Measurements from ENCODE around the gene RTN4. TPM values are rescaled to one million over a fixed set of nuclear protein-coding genes. Genes with fewer than 3 reads are reported as not detected.

Gene RTN4
- polyA plus RNA-seq, 1 donor (not counting 4 experiments of a cell fraction or from before 2014, with no cell fraction given) = 406 TPM

DNA sequence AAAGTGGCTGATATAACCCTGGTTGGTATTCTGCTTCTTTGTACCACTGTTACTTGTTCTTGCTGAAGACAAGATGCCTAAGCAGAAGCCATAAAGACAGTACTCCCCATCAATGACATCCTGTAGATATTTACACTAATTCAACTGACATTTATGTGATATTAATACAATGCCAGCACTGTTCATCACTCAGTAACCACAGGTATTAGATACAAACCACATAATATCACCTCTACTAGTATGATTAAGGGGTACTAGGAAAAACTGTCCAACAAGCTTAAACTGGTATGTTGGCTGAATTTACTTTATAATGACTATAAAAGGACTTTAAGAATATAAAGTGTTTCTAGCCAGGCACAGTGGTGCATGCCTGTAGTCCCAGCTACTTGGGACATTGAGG is 65.8 kb downstream of the RTN4 start:
- TF ChIP-seq CTCF (optimal IDR thresholded peaks at IDR 0.05 in 1 of 3, IDR thresholded peaks at IDR 0.05 in 1 of 3, conservative IDR thresholded peaks at IDR 0.05 in 1 of 3; ENCODE audit: extremely low read depth in 1 of 3, insufficient read depth in 2 of 3, low read length in 3 of 3) (no peak), EZH2 (IDR thresholded peaks at IDR 0.05; ENCODE audit: low read length) (no peak)
- H3K27me3 ChIP-seq (ENCODE audit: control insufficient read depth, extremely low read depth, insufficient read depth, low read length) = no peaks in the 10 kb centered on the region
- H3K79me2 ChIP-seq (ENCODE audit: control insufficient read depth, insufficient read depth, low read length) = peaks cover 73% of the 10 kb centered on the region
- peaks cover 10% of the 10 kb centered on the region for H4K20me1 ChIP-seq (ENCODE audit: control insufficient read depth, extremely low read depth, insufficient read depth, low read length)
- no peak overlapping the region for H3K4me3 ChIP-seq (ENCODE audit: control insufficient read depth in 2 of 3, extremely low read depth in 1 of 3, insufficient read depth in 2 of 3, low read depth in 1 of 3, low read length in 3 of 3)
- dilution Hi-C loops (cut with MboI; ENCODE audit: extremely low pct_ligation_motif_present, low sequenced_read_pairs) = no loop called here
- H3K9ac ChIP-seq (ENCODE audit: control insufficient read depth, extremely low read depth, insufficient read depth, low read length) = no peak overlapping the region
- peak; percentile 72 for FAIRE-seq
- peaks cover 7 to 8% of the 10 kb centered on the region in 2 experiments for H3K36me3 ChIP-seq (ENCODE audit: control insufficient read depth in 2 of 2, extremely low read depth in 1 of 2, insufficient read depth in 2 of 2, low read length in 2 of 2)
- H3K9me3 ChIP-seq (ENCODE audit: control insufficient read depth, low read depth, low read length) = no peaks in the 10 kb centered on the region
- H3K4me1 ChIP-seq (ENCODE audit: control insufficient read depth, extremely low read depth, insufficient read depth, low read length) = peaks cover 54% of the 10 kb centered on the region
- no peak for DNase-seq (ENCODE audit: low read depth, low spot score)
- peak overlapping the region; percentile 65 for H3K4me2 ChIP-seq (ENCODE audit: control insufficient read depth, extremely low read depth, insufficient read depth, low read depth, low read length)
- H2AFZ ChIP-seq (ENCODE audit: control insufficient read depth, low read length) = no peak overlapping the region
- H3K27ac ChIP-seq (ENCODE audit: control insufficient read depth, insufficient read depth, low read length) = peak overlapping the region; percentile 68
- H3K9me1 ChIP-seq (ENCODE audit: control insufficient read depth, extremely low read depth, insufficient read depth, low read length) = peaks cover 2% of the 10 kb centered on the region

DNA sequence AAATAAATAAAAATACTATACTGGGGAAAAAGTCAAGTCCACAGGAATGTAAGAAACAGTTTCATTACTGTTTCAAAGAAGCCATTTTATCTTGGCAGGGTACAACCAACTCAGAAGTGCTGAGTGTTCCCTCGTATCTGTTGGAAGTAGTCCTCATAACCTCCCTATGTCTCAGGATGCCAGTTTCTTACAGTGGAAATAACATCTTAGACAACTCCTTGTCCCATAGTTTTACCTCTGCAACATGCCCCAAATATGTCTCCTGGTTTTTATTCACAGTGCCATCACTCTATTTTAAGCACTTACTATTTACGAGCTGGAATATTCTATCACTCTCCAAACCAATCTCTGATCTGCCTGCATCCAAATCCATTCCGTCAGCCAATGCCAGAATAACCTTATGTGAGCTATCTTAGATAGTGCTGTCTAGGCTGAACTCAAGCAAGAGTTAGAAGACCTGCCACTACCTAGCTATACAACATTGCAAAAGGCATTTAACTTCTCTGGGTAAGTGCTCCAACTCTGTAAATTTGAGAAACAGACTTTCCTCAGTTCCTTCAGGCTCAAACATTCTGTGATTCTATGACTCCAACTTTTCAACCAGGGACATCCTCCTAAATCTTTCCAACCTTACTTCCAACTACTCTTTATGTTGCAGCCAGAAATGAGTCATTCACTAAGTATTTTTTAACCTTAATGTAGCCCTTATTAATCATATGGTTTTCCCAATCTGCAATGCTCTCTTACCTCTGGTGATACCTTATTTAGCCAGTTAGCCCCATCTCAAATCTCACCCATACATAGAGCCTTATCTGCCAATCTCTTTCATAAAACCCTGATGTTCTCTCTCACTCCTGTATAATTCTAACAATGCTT is 66.7 kb downstream of the RTN4 start:
- FAIRE-seq (peak; percentile 88), DNase-seq (ENCODE audit: low read depth, low spot score) (no peak)
- dilution Hi-C loops (cut with MboI; ENCODE audit: extremely low pct_ligation_motif_present, low sequenced_read_pairs) = no loop called here
- peaks cover 73% of the 10 kb centered on the region for H3K79me2 ChIP-seq (ENCODE audit: control insufficient read depth, insufficient read depth, low read length)
- H3K27me3 ChIP-seq (ENCODE audit: control insufficient read depth, extremely low read depth, insufficient read depth, low read length) = no peaks in the 10 kb centered on the region
- no peak for TF ChIP-seq EZH2 (IDR thresholded peaks at IDR 0.05; ENCODE audit: low read length)
- no peak for TF ChIP-seq CTCF (optimal IDR thresholded peaks at IDR 0.05 in 1 of 3, IDR thresholded peaks at IDR 0.05 in 1 of 3, conservative IDR thresholded peaks at IDR 0.05 in 1 of 3; ENCODE audit: extremely low read depth in 1 of 3, insufficient read depth in 2 of 3, low read length in 3 of 3)
- peaks cover 11% of the 10 kb centered on the region for H4K20me1 ChIP-seq (ENCODE audit: control insufficient read depth, extremely low read depth, insufficient read depth, low read length)
- peaks cover 58% of the 10 kb centered on the region for H3K4me1 ChIP-seq (ENCODE audit: control insufficient read depth, extremely low read depth, insufficient read depth, low read length)
- no peak overlapping the region for H2AFZ ChIP-seq (ENCODE audit: control insufficient read depth, low read length)
- no peaks in the 10 kb centered on the region for H3K9me3 ChIP-seq (ENCODE audit: control insufficient read depth, low read depth, low read length)
- peaks cover 7 to 8% of the 10 kb centered on the region in 2 experiments for H3K36me3 ChIP-seq (ENCODE audit: control insufficient read depth in 2 of 2, extremely low read depth in 1 of 2, insufficient read depth in 2 of 2, low read length in 2 of 2)
- H3K4me2 ChIP-seq (ENCODE audit: control insufficient read depth, extremely low read depth, insufficient read depth, low read depth, low read length) = peak overlapping the region; percentile 65
- H3K27ac ChIP-seq (ENCODE audit: control insufficient read depth, insufficient read depth, low read length) = peak overlapping the region; percentile 53
- peak overlapping the region; percentile 3 for H3K9ac ChIP-seq (ENCODE audit: control insufficient read depth, extremely low read depth, insufficient read depth, low read length)
- peak overlapping the region in 1 of 3 experiments; percentile 43 for H3K4me3 ChIP-seq (ENCODE audit: control insufficient read depth in 2 of 3, extremely low read depth in 1 of 3, insufficient read depth in 2 of 3, low read depth in 1 of 3, low read length in 3 of 3)
- H3K9me1 ChIP-seq (ENCODE audit: control insufficient read depth, extremely low read depth, insufficient read depth, low read length) = peaks cover 2% of the 10 kb centered on the region
